Testis (tissue), 3 donors: ENCODE data around the gene CFAP91. TPM values are rescaled to one million over a fixed set of nuclear protein-coding genes. Genes with fewer than 3 reads are reported as not detected.

Source experiments
- DNase-seq: peaks from one replicate; pipeline ENCODE4 v3.0.0-alpha.2; 2019
- H3K27ac ChIP-seq, 2 donors: fragments of 200-600 bp; sonication (generic); one replicate each; pipeline ENCODE4 v1.5.1; 2019
- H3K27me3 ChIP-seq: fragments of 200-600 bp; sonication (generic); one replicate; pipeline ENCODE4 v1.5.1; 2019
- H3K36me3 ChIP-seq: fragments of 200-600 bp; sonication (generic); one replicate; pipeline ENCODE4 v1.5.1; 2017; ENCODE audit warnings: low read depth; ENCODE audit errors: missing control alignments
- H3K4me1 ChIP-seq: fragments of 200-600 bp; sonication (generic); one replicate; pipeline ENCODE4 v1.5.1; 2019
- H3K4me3 ChIP-seq, 2 donors: fragments of 200-600 bp; sonication (generic); one replicate each; pipeline ENCODE4 v1.5.1; 2017 to 2019
- H3K9me3 ChIP-seq: fragments of 200-600 bp; sonication (generic); one replicate; pipeline ENCODE4 v1.5.1; 2017
- CTCF ChIP-seq, 3 experiments: fragments of 450-650 bp in 2 of 3; fragments of 200-600 bp in 1 of 3; sonication (generic) in 1 of 3; IDR thresholded peaks; one replicate each; pipeline ENCODE4 v1.5.1; 2016 to 2019; ENCODE audit warnings: antibody characterized with exemption in 3 of 3, mild to moderate bottlenecking in 2 of 3, moderate library complexity in 1 of 3
- POLR2A ChIP-seq: fragments of 450-650 bp; IDR thresholded peaks from one replicate; pipeline ENCODE4 v1.6.1; 2017; ENCODE audit warnings: antibody characterized with exemption, mild to moderate bottlenecking, moderate library complexity
- WGBS, 2 donors: methylation state at CpG; one replicate each; pipeline ENCODE4 v1.1.5; 2018; 5-methylcytosine and 5-hydroxymethylcytosine counted together
- intact Hi-C: fragments of 100-400 bp; cut with DNase I; formaldehyde crosslinking; loops from one replicate; pipeline ENCODE4 v1.15.1; 2023; ENCODE audit warnings: low total_unique reads
- polyA plus RNA-seq: library from polyadenylated mRNA; stranded (reverse); fragments of 350-450 nt; fragmentation: Illumina TruSeq; extraction: RNeasy Lipid Tissue Mini Kit (QIAGEN cat#74804); gene quantifications from one replicate; pipeline ENCODE4 v1.2.3, GENCODE V29; 2014; ENCODE audit warnings: low read depth, low replicate concordance; ENCODE audit not compliant: insufficient read depth
- total RNA-seq, 2 donors: library from RNA; depleted of rRNA; stranded (reverse); fragments of >200 nt; gene quantifications; one replicate each; pipeline ENCODE4 v1.2.3, GENCODE V29; 2016

CFAP91 gene
- total and polyA plus RNA-seq, 3 donors from 2014 or later = 28.3 to 58.0 (median 47.6) TPM

GRCh38 chr3:119659606-119660291 lies 43.1 kb upstream of the CFAP91 start:
- 86% methylated on average over 5 to 9 of the region's 9 CpGs for WGBS, 2 donors
- TF ChIP-seq CTCF (IDR thresholded peaks at IDR 0.05) = no peak
- TF ChIP-seq POLR2A = no peak
- intact Hi-C loops = no loop called here
- no peaks in the 10 kb centered on the region for H3K9me3 ChIP-seq
- DNase-seq = no peak
- peak overlapping the region; percentile 6 to 33 for H3K27ac ChIP-seq
- H3K4me1 ChIP-seq = peaks cover 22% of the 10 kb centered on the region
- no peaks in the 10 kb centered on the region for H3K27me3 ChIP-seq
- H3K4me3 ChIP-seq = no peak overlapping the region
- no peaks in the 10 kb centered on the region for H3K36me3 ChIP-seq

GRCh38 chr3:119660474-119661440 lies 42.1 kb upstream of the CFAP91 start, which contains the start of gene POPDC2:
POPDC2 (minus strand) TSS chr3:119660589; CDS start chr3:119660423, 166 bp downstream.
- H3K9me3 ChIP-seq = no peaks in the 10 kb centered on the region
- H3K4me1 ChIP-seq = peaks cover 28% of the 10 kb centered on the region
- H3K4me3 ChIP-seq = no peak within 1 kb of the TSS
- H3K27ac ChIP-seq = peak within 1 kb of the TSS; percentile 6 to 71
- no peak for DNase-seq
- intact Hi-C loops = no loop called here
- no peaks in the 10 kb centered on the region for H3K36me3 ChIP-seq
- TF ChIP-seq CTCF (IDR thresholded peaks at IDR 0.05) = no peak
- no peak for TF ChIP-seq POLR2A
- no peaks in the 10 kb centered on the region for H3K27me3 ChIP-seq
- WGBS, 2 donors = 55 to 72% methylated on average over 8 to 9 of the region's 9 CpGs

- H3K4me1 ChIP-seq = peaks cover 28% of the 10 kb centered on the region
- H3K4me3 ChIP-seq = no peak overlapping the region
- no peaks in the 10 kb centered on the region for H3K36me3 ChIP-seq
- peak overlapping the region in 1 of 2 donors; percentile 19 for H3K27ac ChIP-seq
- intact Hi-C loops = no loop called here
- TF ChIP-seq POLR2A (no peak), CTCF (IDR thresholded peaks at IDR 0.05) (no peak)
- H3K27me3 ChIP-seq = no peaks in the 10 kb centered on the region
- 58 to 88% methylated on average over 1 of the region's 1 CpG for WGBS, 2 donors
- H3K9me3 ChIP-seq = no peaks in the 10 kb centered on the region
- peak; percentile 53 for DNase-seq
These were observed 40.0 kb upstream of the CFAP91 start for GRCh38 chr3:119662604-119663373.

GRCh38 chr3:119663885-119664284 lies 38.9 kb upstream of the CFAP91 start:
- whole genome bisulfite sequencing, 2 donors = 66 to 77% methylated on average over 2 of the region's 2 CpGs

More at GRCh38 chr3:119663885-119664284, 38.9 kb upstream of the CFAP91 start:
- H3K4me3 ChIP-seq = no peak overlapping the region
- TF ChIP-seq POLR2A (no peak), CTCF (IDR thresholded peaks at IDR 0.05) (no peak)
- H3K4me1 ChIP-seq = peaks cover 28% of the 10 kb centered on the region
- H3K27ac ChIP-seq = no peak overlapping the region
- DNase-seq = no peak
- intact Hi-C loops = no loop called here
- H3K27me3 ChIP-seq = no peaks in the 10 kb centered on the region
- no peaks in the 10 kb centered on the region for H3K9me3 ChIP-seq
- H3K36me3 ChIP-seq = no peaks in the 10 kb centered on the region
